Stimulated activated CD4-positive, alpha-beta T cell treated with anti-CD3 and anti-CD28 coated beads, Interleukin-12 subunit alpha, Interleukin-12 subunit beta, amount 100 ng/mL, for 4 hours (primary cell): ENCODE results near the gene NKX3-2.

Experiments used
- DNase-seq: peaks from one replicate; pipeline ENCODE4 v3.0.0-alpha.2; 2020

NKX3-2 gene

DNA sequence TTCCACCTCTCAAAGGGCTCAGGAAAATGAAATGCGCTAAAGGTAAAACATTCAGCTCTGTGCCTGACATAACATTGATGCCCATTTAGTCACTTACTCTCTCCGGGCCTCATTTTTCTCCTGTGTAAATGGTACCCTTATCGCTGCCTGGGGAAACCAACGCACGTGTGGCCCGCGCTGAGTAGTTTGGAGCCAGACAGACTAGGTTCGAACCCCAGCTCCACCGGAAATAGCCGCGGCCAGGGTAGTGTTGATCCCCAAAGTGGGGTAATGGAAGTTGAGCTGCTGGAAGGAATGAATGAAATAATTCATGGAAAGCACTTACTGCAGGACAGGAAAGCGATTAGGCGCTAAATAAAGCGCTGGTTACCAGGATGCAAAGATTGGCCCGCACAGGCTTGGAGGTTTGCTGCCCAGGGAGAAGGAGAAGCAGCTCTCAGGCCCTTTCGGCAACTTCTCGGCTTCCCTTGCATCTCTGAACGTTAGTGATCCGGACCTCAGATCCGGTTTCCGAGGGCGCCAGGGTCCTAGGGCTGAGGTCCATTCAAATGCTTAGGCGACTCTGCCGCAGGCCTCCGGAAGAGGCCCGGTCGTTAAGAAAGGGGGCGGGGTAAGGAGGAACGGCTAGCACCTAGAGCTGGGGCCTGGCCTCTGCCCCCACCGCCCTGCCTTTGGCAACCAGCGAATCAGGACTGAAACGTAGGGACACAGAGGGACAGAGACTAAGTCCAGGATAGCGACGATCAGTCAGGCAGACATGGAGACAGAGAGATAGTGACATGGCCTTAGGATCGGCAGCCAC, 13.3 kb downstream of the NKX3-2 start:
- DNase-seq, result no peak

DNA sequence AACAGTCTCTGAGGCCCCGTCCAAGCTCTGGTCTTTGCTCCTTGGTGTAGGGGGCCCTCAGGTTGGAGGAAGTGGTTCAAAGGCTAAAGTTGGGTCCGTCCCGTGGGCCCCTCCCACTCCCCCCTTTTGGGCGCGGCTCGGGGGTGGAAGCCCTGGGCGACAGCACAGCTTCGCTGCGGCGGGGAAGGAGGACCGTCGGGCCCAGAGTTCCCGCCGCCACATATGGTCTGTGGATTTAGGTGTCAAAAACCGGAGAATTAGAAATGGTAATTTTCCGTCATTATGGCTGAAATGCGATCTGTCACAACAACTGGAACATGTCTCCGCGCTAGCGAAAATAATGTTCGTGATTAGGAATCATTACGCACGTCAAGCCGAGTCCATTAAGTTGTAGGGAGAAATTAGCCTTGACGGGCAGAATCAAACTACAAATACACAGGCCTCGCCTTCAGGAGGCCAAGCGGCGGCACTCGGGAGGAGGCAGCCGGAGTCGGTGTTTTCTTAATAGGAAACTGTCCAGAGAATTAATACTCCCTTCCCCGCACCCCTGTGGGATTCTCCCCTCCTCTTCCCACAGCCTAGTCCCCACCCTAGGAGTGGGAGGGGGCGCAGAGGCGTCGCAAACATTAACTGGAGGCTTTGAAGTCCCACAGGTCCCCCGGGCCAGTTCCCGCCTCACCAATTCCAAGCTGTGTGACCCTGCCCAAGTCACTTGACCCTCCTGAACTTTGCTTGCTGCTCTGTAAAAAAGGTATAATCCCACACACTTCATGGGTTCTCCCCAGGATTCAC, 15.0 kb downstream of the NKX3-2 start:
- DNase-seq, result no peak

- no peak for DNase-seq
Measured at GRCh38 chr4:13528821-13529127, 15.5 kb downstream of the NKX3-2 start.

DNA sequence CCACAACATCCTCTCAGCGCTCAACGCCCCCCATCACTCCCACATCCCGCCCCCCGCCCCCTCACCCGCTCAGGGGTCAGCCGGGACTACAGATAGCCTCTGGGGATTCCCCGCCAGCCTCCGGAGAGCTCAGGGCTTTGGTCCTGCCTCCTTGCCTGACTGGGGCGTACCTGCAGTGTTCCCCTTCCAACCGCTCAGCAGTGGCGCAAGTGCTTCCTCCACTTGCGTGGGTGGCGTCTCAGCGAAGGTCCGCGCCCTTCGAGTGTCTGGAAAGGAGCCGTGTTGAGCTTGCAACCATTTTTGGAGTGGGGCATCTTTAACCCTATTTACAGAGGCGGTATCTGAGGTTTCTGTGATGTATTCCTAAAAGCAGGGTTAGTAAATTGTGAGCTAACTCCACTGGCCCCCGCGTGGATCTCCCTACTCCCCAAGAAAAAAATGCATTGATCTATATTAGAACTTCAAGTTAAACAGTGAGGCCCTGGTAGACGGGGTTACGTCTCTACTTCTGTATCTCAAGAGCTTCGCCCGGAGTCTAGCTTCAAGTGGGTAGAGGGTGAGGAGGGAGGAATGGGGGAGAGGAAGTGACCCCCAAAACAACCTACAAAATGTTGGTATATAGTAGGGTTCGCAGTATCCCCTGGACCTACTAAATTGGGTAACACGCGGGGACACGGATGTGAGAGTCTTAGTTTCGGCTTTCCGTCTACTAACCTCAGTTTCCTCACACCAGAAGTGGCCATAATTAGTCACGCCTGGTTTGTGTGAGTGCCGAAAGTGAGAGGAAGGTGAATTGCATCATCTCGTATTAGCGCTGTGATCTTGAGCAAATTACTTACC, 16.1 kb downstream of the NKX3-2 start:
- DNase-seq, result no peak

DNA sequence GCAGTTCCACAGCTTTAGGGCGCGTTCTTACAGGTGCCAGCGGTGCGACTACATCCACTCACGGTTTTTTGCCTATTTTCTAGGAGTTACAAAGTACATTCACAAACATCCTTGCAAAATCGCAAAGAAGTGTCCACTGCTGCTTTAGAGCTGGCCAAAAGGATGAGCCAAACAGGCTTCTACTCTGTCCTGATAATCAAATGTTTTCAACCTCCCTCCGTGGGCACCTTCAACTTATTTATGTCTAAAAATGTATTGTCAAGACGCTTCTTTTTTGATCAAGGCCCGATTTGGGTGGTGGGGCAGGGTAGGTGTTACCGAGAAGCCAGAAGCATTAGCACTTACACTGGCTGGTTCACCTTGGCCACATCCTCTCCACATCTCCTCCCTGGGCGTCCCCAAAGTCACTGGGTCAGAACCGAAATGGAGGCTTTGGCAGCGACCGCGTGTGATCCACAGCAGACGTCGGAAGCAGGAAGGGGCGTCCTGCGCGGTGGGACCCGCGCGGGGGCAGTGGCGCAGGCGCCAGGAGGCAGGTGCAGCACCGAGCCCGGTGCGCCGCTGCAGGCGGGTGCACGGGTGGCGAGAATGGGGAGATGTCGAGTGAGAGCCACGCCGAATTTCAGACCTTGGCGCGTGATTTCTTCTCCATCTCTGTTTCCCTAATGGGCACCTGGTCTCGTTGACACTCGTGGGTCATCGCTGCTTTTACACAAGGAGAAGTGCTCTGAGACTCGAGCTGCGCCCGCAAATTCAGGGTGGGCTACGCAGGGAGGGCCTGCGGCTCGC, 16.9 kb downstream of the NKX3-2 start:
- DNase-seq, result no peak

DNA sequence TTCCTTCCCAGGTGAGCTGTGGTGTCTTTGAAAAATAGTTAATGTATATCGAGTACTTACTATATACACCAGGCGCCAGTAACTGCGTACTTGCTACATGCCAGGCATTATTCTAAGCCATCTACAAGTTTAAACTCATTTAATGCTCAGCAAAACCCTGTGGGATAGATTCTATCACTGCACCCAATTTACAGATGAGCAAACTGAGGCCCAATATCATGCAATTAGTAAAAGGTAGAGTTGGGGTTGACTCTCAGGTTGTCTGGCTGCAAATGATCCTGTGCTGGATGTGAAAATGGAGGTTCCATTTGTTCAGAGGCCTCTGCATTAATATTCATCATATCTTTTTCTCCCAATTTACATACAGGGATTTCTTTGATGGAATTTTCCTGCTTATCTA, 17.6 kb downstream of the NKX3-2 start:
- no peak for DNase-seq

GRCh38 chr4:13525606-13526281, 18.6 kb downstream of the NKX3-2 start:
- no peak for DNase-seq

DNA sequence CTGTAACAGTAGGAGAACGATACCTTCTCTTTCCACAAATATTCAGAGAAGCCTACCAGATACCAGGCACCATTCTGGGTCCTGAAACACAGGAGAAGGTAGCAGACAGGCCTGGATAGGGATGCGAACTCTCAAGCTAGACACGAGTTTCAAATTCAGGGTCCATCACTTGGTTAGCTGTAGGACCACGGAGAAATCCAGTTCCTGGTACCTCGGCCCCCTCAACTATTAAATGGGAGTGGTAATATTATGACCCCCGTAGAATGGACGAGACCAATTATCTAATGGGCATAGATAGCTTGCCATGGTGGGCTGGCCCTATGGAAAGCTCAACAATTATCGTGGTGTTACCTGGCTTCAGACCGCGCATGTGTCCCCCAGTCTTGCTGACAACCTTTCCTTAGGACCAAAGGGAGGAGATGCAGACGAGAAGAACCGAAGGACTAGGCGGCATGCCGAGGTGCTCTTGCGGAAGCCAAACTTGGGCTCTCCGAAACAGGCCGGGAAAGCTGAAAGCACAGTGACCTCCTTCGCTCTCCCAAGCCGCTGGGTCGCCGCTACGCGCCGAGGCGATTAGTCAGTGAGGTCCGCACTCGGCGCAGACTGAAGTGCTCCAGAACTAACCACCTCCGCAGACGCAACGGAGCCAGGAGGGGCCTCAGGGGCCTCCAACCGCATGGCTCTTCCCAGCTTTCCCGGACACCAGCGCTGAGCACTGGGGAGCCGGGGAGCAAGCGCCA, 19.6 kb downstream of the NKX3-2 start:
- DNase-seq, result no peak

DNA sequence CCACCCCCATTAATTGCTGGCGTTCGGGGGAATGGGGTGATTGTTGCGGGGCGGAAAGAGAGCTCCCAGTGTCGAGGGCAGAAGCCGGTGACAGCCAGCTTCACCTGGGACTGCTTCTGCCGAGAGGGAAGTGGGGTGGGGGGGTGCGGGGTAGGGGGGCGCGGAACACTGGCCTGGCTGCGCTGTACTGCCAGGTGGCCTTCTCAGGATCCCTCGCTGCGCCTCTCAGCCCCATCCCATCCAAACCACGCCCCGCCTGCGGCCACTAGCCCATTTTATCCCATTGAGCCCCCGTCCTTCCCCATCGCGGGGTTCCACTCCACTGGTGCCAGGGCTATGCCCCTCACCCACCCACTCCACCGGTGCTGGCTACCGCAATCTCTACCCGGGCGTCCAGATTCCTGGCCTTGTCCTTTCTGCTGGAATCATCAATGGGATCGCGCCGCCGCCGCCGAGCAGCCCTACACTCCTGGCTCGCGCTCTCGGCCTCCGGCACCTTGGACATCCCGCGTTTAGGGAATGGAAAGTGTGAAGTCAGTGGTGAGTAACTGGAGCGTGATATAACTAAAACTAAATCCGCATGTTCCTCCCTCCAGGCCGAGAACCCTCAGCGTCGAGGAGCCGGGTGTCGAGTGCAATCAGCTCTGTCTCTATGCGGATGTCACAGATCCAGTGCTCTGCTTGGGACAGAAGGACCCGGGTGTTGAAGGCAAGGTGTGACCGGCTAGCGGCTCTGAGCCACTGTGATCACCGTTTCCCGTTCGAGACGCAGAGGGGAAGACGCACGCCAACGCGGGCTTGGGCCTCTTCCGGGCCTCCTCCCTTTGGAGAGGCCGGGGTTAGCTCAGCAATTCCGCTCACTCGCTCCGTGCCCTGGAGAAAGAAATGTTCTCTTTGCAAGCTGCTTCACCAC, 20.5 kb downstream of the NKX3-2 start:
- DNase-seq, result no peak

GRCh38 chr4:13523105-13523477, 21.2 kb downstream of the NKX3-2 start:
- no peak for DNase-seq

DNA sequence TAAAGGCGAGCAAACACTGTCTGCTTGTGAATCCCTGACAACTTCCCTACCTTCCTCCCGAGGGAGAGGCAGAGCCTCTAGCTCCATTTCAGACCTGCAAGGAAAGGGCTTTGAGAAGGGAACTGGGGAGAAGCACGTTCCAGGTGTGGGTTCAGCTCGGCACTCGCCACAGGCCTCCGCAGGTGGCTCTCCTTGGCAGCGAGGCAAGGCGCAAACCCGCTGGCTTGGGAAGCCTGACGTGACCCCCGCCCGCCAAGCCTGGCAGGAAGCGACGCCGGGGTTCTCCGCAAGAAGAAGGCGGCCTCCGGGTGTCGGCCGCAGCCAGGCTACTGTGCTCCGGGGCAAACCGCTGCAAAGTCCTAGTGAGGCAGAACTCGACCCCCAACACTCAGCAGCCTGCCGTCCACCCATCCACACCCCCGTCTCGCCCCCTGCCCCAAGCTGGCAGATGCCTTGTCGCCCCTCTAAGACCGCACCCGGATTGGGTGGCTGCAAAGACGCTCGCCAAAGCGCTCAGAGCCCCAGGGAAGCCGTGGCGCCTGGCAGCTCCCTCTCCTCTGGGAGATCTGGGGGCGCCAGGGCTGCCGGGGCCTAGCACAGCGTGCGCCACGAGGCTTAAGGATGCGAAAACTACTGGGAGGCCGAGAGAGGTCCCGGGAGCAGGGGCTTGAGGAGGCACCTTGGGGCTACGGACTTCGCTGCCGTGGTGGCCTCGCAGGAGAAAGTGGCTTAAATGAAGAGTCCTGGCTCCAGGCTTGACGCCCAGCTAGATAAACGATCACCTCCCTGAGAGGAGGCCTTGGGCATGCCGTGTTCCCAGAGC, 21.8 kb downstream of the NKX3-2 start:
- DNase-seq, result no peak

GRCh38 chr4:13521047-13521446, 23.3 kb downstream of the NKX3-2 start:
- no peak for DNase-seq

DNA sequence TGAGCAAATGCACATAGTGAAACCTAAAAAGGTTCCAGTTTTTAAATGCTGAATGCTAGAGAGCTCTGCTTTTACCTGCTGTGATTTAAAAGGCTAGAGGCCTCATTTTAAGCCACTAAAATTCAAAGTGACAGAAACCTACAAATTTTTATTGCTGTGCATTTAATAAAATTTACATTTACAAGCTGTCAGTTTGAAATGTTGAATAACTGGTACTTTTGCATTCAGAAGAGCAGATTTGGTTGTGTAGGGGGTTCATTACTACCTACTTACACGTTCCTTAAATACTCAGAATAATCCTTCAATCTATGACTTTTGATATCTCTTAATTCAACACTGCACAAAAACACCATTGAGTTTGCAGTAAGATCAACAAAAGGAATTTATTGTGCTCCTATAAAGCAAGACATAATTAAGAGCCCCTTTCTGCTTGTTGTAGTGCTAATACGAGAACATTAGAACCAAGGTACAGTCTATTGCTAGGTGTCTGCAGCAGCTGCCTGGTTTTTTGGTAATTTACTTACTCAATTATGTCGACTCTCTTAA, 27.9 kb downstream of the NKX3-2 start:
- DNase-seq, result no peak

GRCh38 chr4:13515268-13515667, 29.0 kb downstream of the NKX3-2 start:
- DNase-seq, result no peak

GRCh38 chr4:13514722-13515121, 29.6 kb downstream of the NKX3-2 start:
- DNase-seq, result no peak

- no peak for DNase-seq
Measured at GRCh38 chr4:13511101-13511500, 33.2 kb downstream of the NKX3-2 start.

- no peak for DNase-seq
Measured at GRCh38 chr4:13509442-13509841, 34.9 kb downstream of the NKX3-2 start.

DNA sequence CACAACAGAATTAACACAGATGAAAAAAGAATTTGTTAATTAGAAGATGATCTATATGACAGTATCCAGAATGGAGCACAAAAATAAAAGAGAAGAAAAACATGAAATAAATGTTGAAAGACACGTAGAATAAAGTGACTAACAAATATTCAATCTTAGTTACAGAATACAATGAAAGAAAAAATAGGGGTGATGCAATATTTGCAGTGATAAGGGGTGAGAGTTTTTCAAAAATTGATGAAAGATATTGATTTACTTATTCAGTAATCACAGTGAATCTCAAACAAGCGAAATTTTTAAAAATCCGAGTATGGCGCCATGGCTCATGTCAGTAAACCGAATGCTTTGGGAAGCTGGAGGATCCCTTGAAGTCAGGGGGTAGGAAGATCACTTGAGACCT, 39.9 kb downstream of the NKX3-2 start:
- DNase-seq, result no peak

- no peak for DNase-seq
Measured at GRCh38 chr4:13498469-13498868, 45.8 kb downstream of the NKX3-2 start.
